ENCODE data around the gene PROSER1.

The PROSER1 gene

DNA sequence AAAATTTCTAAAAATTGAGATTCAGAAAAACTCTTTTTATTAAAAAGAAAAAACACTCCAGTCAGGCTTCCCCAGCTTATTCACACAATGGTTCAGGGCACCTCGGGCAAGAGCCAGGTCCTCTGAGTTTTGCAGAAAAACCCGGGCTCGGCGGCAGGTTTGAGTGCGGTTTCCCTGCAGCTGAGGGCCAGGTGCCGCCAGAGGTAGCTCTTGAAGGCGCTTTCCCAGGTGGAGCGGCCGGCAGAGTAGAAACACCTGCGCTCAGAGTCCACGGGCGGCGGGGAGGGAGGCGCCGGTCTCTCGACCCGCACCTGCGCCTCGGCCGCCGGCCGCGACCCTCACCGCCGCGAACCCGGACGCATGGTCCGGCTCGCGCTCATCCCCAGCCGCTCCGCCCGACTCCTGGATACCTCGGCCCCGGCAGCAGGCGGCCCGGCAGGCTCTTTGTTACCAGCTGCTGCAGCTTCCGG lies 444 bp downstream of the PROSER1 start:
- Histone ChIP-seq H3K9me3 (replicated peaks in 1 of 11) (no peaks in the 10 kb centered on the region), H3K4me2 (peak overlapping the region; percentile 79 to 95 (median 92)), H3K4me3 (peak overlapping the region; percentile 91 to 100 (median 98)), H3K4me1 (peaks cover 32 to 56% (median 42%) of the 10 kb centered on the region in 10 experiments), H3K36me3 (peaks cover 6 to 25% (median 13%) of the 10 kb centered on the region in 11 experiments; a peak in 12 of 22 replicates), H3K27me3 (no peaks in the 10 kb centered on the region), H4K20me1 (peaks cover 26 to 52% (median 43%) of the 10 kb centered on the region in 11 experiments; a peak in 20 of 22 replicates), H3K9ac (peak overlapping the region; percentile 90 to 96 (median 94)), H3K27ac (peak overlapping the region; percentile 84 to 95 (median 90))
- no peak for TF ChIP-seq Cebpa-rat (IDR thresholded peaks at IDR 0.05)

DNA sequence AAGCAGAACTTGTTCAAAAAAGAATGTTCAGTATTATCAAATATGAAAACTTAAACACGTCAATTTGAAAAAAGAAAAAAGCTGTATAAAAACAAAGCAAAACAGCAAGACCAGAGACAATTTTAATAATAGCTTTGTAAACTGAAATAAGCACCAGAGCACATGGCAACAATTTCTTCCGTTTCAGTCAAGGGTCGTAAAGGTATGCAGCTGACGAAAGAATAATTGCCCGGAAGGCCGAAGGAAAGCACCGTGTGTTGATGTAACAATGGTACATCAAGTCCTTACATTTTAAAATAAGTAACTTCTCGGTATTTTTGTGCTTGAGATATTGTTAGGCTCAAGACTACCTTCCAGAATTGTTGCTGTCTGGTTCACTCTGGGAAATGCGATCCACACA lies 1.7 kb downstream of the PROSER1 start:
- H3K9ac ChIP-seq, result peak overlapping the region; percentile 90 to 96 (median 94)
- TF ChIP-seq Cebpa-rat (IDR thresholded peaks at IDR 0.05), result no peak
- peaks cover 3 to 30% (median 20%) of the 10 kb centered on the region in 11 experiments; a peak in 17 of 22 replicates for H3K36me3 ChIP-seq
- peak overlapping the region; percentile 84 to 95 (median 90); a peak in 21 of 22 replicates for H3K27ac ChIP-seq
- H3K9me3 ChIP-seq (replicated peaks in 1 of 11), result no peaks in the 10 kb centered on the region
- peaks cover 32 to 47% (median 41%) of the 10 kb centered on the region in 10 experiments for H3K4me1 ChIP-seq
- H3K4me3 ChIP-seq, result peak overlapping the region; percentile 91 to 100 (median 98)
- peak overlapping the region; percentile 79 to 95 (median 92) for H3K4me2 ChIP-seq
- no peaks in the 10 kb centered on the region for H3K27me3 ChIP-seq
- peaks cover 37 to 64% (median 55%) of the 10 kb centered on the region in 11 experiments; a peak in 20 of 22 replicates for H4K20me1 ChIP-seq

DNA sequence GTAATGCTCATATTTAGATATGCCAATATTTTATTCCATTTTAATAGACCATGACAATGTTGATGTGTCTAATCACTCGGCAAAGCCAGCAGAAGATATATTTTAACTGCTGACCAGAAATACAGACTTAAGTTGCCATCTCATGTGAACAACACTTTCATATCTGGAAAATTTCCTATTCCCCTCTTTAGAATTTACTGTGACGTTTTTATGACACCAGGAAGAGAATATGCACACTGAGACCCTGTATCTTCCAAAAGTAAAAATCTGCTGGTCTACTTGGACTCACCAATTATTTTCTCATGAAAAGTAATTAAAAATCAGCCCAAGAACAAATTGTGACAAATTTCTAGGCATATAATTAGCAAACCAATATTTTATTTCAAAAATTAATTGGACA lies 2.1 kb downstream of the PROSER1 start:
- Histone ChIP-seq H4K20me1 (peaks cover 37 to 69% (median 59%) of the 10 kb centered on the region in 11 experiments; a peak in 20 of 22 replicates), H3K27me3 (no peaks in the 10 kb centered on the region), H3K4me2 (peak overlapping the region; percentile 79 to 95 (median 92)), H3K9ac (peak overlapping the region; percentile 90 to 96 (median 94)), H3K27ac (peak overlapping the region; percentile 84 to 95 (median 90); a peak in 18 of 22 replicates), H3K9me3 (replicated peaks in 1 of 11) (no peaks in the 10 kb centered on the region), H3K36me3 (peaks cover 6 to 34% (median 24%) of the 10 kb centered on the region in 11 experiments; a peak in 21 of 22 replicates), H3K4me1 (peaks cover 31 to 43% (median 37%) of the 10 kb centered on the region in 10 experiments), H3K4me3 (peak overlapping the region; percentile 91 to 100 (median 98))
- no peak for TF ChIP-seq Cebpa-rat (IDR thresholded peaks at IDR 0.05)

DNA sequence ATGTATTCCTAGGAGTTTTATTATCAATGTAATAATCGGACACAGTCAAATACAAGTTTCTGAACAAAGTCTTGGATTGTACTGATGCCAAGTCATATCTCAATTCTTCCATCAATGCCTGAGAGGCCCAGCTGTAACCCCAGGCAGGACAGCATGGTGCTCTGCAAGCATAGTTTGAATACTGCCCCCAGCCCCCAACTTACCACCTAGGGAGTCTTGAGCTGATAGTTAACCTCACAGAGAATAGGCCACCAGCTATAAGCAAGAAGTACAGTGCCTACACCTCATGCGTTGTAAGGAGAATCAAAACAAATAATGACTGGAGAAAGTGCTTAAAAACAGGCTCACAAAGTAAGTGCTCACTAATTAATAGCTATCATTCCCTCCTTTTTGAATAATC lies 2.7 kb downstream of the PROSER1 start:
- no peaks in the 10 kb centered on the region for H3K9me3 ChIP-seq (replicated peaks in 1 of 11)
- H3K27me3 ChIP-seq, result no peaks in the 10 kb centered on the region
- peaks cover 40 to 75% (median 65%) of the 10 kb centered on the region in 11 experiments; a peak in 20 of 22 replicates for H4K20me1 ChIP-seq
- peaks cover 12 to 40% (median 30%) of the 10 kb centered on the region in 11 experiments; a peak in 21 of 22 replicates for H3K36me3 ChIP-seq
- H3K4me2 ChIP-seq, result peak overlapping the region; percentile 79 to 95 (median 92)
- H3K9ac ChIP-seq, result peak overlapping the region; percentile 90 to 96 (median 94)
- no peak for TF ChIP-seq Cebpa-rat (IDR thresholded peaks at IDR 0.05)
- H3K4me3 ChIP-seq, result peak overlapping the region; percentile 91 to 100 (median 98)
- H3K4me1 ChIP-seq, result peaks cover 25 to 37% (median 31%) of the 10 kb centered on the region in 10 experiments
- peak overlapping the region in 6 of 11 experiments; percentile 87 to 95 (median 90); a peak in 7 of 22 replicates for H3K27ac ChIP-seq

DNA sequence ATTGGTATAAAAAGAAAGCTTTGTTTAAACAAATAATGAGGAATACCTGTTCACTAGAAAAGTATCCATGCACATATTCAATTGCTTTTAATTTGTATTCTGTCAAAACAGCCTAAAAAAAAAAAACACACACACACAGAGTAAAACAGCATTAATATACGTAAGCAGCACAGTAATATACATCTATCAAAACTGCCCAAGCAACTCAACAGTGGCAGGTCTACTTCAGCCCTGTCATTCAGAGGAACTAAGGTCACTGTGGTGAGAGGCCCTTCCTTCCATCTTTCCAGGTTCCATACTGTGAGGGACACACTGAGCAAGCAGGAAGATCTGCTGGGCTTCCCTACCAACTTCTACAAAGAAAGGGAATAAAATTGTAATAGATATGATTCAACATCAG lies 3.8 kb downstream of the PROSER1 start:
- H3K27me3 ChIP-seq, result no peaks in the 10 kb centered on the region
- peak overlapping the region; percentile 79 to 95 (median 92); a peak in 20 of 22 replicates for H3K4me2 ChIP-seq
- H4K20me1 ChIP-seq, result peaks cover 40 to 82% (median 67%) of the 10 kb centered on the region in 11 experiments; a peak in 20 of 22 replicates
- peaks cover 13 to 28% (median 20%) of the 10 kb centered on the region in 10 experiments for H3K4me1 ChIP-seq
- H3K36me3 ChIP-seq, result peaks cover 19 to 52% (median 38%) of the 10 kb centered on the region in 11 experiments; a peak in 21 of 22 replicates
- H3K9me3 ChIP-seq (replicated peaks in 1 of 11), result no peaks in the 10 kb centered on the region
- no peak overlapping the region; a peak in 1 of 20 replicates for H3K4me3 ChIP-seq
- H3K27ac ChIP-seq, result no peak overlapping the region
- no peak overlapping the region for H3K9ac ChIP-seq
- TF ChIP-seq Cebpa-rat (IDR thresholded peaks at IDR 0.05), result no peak

DNA sequence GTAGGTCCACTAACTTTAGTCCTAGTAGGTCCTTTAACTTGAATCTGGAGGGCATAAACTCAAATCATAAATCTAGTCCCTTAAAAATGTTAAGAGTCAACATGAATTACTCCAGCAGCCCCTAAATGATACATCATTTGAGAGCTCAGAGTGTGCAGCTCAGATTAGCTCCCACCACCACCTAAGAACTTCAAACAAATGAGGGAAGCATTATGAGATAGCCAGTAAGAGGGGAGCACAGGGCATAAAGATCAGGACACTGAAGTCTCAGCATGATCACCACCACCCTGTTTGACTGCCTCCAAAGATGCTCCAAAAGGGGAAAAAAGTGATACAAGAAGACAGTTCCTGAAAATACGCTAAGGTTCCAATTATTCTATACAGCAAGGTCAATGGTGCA lies 5.7 kb downstream of the PROSER1 start:
- Histone ChIP-seq H3K9me3 (replicated peaks in 1 of 11) (no peaks in the 10 kb centered on the region), H3K27ac (no peak overlapping the region), H3K9ac (no peak overlapping the region), H3K4me2 (no peak overlapping the region), H3K4me1 (peaks cover 12 to 28% (median 19%) of the 10 kb centered on the region in 10 experiments), H3K27me3 (no peaks in the 10 kb centered on the region), H3K4me3 (no peak overlapping the region), H4K20me1 (peaks cover 40 to 78% (median 64%) of the 10 kb centered on the region in 11 experiments; a peak in 20 of 22 replicates), H3K36me3 (peaks cover 38 to 71% (median 57%) of the 10 kb centered on the region in 11 experiments)
- TF ChIP-seq Cebpa-rat (IDR thresholded peaks at IDR 0.05), result no peak

DNA sequence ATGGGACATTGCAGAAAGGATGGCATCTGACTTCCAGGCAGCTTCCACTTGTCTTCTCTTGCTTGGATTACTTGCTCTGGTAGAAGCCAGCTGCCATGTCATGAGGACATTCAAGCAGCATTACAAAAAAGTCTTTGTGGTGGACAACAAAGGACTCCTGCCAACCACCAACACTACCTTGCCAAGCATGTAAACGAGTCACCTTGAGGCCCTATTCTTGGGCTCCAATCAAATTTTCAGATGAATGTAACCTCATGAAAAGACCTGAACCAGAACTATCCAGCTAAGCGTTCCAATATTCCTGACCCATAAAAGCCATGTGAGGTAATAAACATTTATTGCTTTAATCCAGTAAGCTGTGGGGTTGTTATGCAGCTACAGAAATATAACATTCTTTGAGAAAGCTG lies 12.5 kb downstream of the PROSER1 start:
- Histone ChIP-seq H3K9me3 (replicated peaks in 1 of 11) (no peaks in the 10 kb centered on the region), H3K4me2 (no peak overlapping the region), H4K20me1 (peaks cover under 1 to 16% (median 7%) of the 10 kb centered on the region in 11 experiments; a peak in 15 of 22 replicates), H3K36me3 (peaks cover 85 to 100% (median 97%) of the 10 kb centered on the region in 11 experiments), H3K4me1 (no peaks in the 10 kb centered on the region), H3K27ac (no peak overlapping the region), H3K27me3 (no peaks in the 10 kb centered on the region), H3K9ac (no peak overlapping the region), H3K4me3 (no peak overlapping the region)
- no peak for TF ChIP-seq Cebpa-rat (IDR thresholded peaks at IDR 0.05)

DNA sequence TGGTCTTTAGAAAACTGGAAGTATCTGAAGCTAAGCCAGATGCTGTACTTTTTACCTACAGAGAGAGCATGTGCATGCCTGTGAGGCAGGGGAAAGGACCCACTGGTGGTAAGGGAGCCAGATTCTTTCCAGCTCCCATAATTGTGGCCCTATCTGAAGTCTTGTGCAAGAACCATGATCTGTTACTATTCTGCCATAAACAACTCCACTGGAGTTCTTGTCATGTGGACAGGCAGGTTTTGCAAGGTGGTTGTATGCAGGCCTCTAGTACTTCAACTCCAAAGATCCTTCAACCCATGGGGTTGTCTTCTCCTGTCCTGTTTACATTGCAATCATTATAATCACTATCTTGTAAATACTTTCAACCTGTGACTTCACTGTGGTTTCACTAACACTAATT lies 14.1 kb downstream of the PROSER1 start:
- peaks cover 0 to 10% (median 5%) of the 10 kb centered on the region in 11 experiments; a peak in 6 of 22 replicates for H4K20me1 ChIP-seq
- no peak overlapping the region for H3K27ac ChIP-seq
- TF ChIP-seq Cebpa-rat (IDR thresholded peaks at IDR 0.05), result no peak
- H3K36me3 ChIP-seq, result peaks cover 82 to 96% (median 90%) of the 10 kb centered on the region in 11 experiments
- no peaks in the 10 kb centered on the region for H3K9me3 ChIP-seq (replicated peaks in 1 of 11)
- 0 out of 20 replicates have a peak, but pooled peaks cover 0 to 5% (median 0%) of the 10 kb centered on the region in 10 experiments for H3K4me1 ChIP-seq
- no peak overlapping the region for H3K9ac ChIP-seq
- no peak overlapping the region for H3K4me2 ChIP-seq
- no peaks in the 10 kb centered on the region for H3K27me3 ChIP-seq
- H3K4me3 ChIP-seq, result no peak overlapping the region

DNA sequence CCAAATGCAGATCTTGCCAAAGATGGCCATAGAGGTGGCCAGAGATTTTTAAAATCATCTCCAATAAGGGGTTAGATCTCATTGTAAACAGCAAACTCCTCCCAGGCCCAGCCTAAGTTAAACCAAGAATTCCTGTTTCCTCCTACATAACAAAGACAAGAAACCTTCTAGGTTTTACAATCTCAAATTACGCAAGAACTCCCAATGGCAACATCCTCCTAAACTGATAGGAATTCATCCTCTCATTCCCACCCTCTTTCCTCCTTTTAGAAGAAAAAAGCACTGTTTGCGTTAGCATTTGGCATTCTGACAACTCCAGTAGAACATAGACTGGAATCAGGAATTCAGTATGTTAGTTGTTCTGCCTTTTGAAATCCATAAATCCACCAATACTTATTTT lies 14.6 kb downstream of the PROSER1 start:
- Histone ChIP-seq H3K36me3 (peaks cover 78 to 95% (median 88%) of the 10 kb centered on the region in 11 experiments), H3K9ac (no peak overlapping the region)
- TF ChIP-seq Cebpa-rat (IDR thresholded peaks at IDR 0.05), result no peak

More for the DNA sequence above, 14.6 kb downstream of the PROSER1 start:
- Histone ChIP-seq H4K20me1 (peaks cover 0 to 8% (median 5%) of the 10 kb centered on the region in 11 experiments; a peak in 6 of 22 replicates), H3K4me2 (no peak overlapping the region), H3K4me3 (no peak overlapping the region), H3K27me3 (no peaks in the 10 kb centered on the region), H3K4me1 (peaks cover 0 to 10% (median 0%) of the 10 kb centered on the region in 10 experiments; a peak in 1 of 20 replicates), H3K27ac (no peak overlapping the region), H3K9me3 (replicated peaks in 1 of 11) (no peaks in the 10 kb centered on the region)
